Naive thymus-derived CD4-positive, alpha-beta T cell (primary cell): ENCODE measurements around the gene MMP19. TPM values are rescaled to one million over a fixed set of nuclear protein-coding genes. Genes with fewer than 3 reads are reported as not detected.

Experiments used
- ATAC-seq: fragments of 150-1000 bp; cut with Tn5 transposase; 2 replicates; pipeline ENCODE4 v1.10.0; 2021; ENCODE audit warnings: mild to moderate bottlenecking, moderate library complexity
- CTCF ChIA-PET: fragments of 350-600 bp; sonication (Branson Sonifier 250); formaldehyde crosslinking; loops from one replicate; lab custom pipeline; 2021; ENCODE audit warnings: antibody characterized with exemption; lab: Charles Lee
- POLR2A ChIA-PET: fragments of 350-600 bp; sonication (Branson Sonifier 250); formaldehyde crosslinking; loops from one replicate; lab custom pipeline; 2021; ENCODE audit warnings: antibody characterized with exemption, inconsistent platforms; lab: Charles Lee
- DNase-seq, 9 donors: peaks; one replicate each; pipeline versions ENCODE4 v3.0.0 to v3.0.0-alpha.2; 2020 to 2022; ENCODE audit warnings: mixed read lengths in 1 of 9
- H3K27ac ChIP-seq: one replicate; pipeline ENCODE4 v1.7.0; 2013; ENCODE audit warnings: mild to moderate bottlenecking, low read depth, low read length, moderate library complexity
- H3K27me3 ChIP-seq, 2 donors: one replicate each; pipeline ENCODE4 v1.7.0; 2013; ENCODE audit warnings: low read length in 2 of 2, mild to moderate bottlenecking in 2 of 2, moderate library complexity in 2 of 2; ENCODE audit not compliant: control insufficient read depth in 2 of 2, insufficient read depth in 2 of 2
- H3K36me3 ChIP-seq, 3 experiments: 1 replicate in 2 of 3; 2 replicates in 1 of 3; pipeline ENCODE4 v1.7.0; 2013; ENCODE audit warnings: low read length in 3 of 3, mild to moderate bottlenecking in 3 of 3, moderate library complexity in 1 of 3; ENCODE audit not compliant: insufficient read depth in 3 of 3, control insufficient read depth in 2 of 3
- H3K4me1 ChIP-seq, 2 donors: one replicate each; pipeline ENCODE4 v1.7.0; 2013; ENCODE audit warnings: low read length in 2 of 2, mild to moderate bottlenecking in 2 of 2, moderate library complexity in 1 of 2; ENCODE audit not compliant: control insufficient read depth in 2 of 2, insufficient read depth in 2 of 2
- H3K4me3 ChIP-seq: 2 replicates; pipeline ENCODE4 v1.7.0; 2013; ENCODE audit warnings: mild to moderate bottlenecking, low read length
- H3K9me3 ChIP-seq, 3 experiments: 1 replicate in 2 of 3; 2 replicates in 1 of 3; pipeline ENCODE4 v1.7.0; 2013; ENCODE audit warnings: low read length in 3 of 3; ENCODE audit not compliant: control insufficient read depth in 2 of 3
- H3K27ac Mint-ChIP-seq, 9 donors: one replicate each; pipeline ENCODE4 v1.8.0; 2020 to 2022; ENCODE audit warnings: mixed read lengths in 9 of 9, mild to moderate bottlenecking in 8 of 9, moderate library complexity in 5 of 9, inconsistent platforms in 2 of 9
- H3K27me3 Mint-ChIP-seq, 5 donors: one replicate each; pipeline ENCODE4 v1.8.0; 2021 to 2022; ENCODE audit warnings: mixed read lengths in 5 of 5, mild to moderate bottlenecking in 1 of 5
- H3K36me3 Mint-ChIP-seq, 5 donors: one replicate each; pipeline ENCODE4 v1.8.0; 2020 to 2022; ENCODE audit warnings: mixed read lengths in 5 of 5, mild to moderate bottlenecking in 3 of 5, inconsistent platforms in 1 of 5
- H3K4me1 Mint-ChIP-seq, 7 donors: one replicate each; pipeline ENCODE4 v1.8.0; 2020 to 2022; ENCODE audit warnings: mixed read lengths in 7 of 7, mild to moderate bottlenecking in 3 of 7, inconsistent platforms in 1 of 7
- H3K4me3 Mint-ChIP-seq, 10 donors: one replicate each; pipeline ENCODE4 v1.8.0; 2020 to 2022; ENCODE audit warnings: mild to moderate bottlenecking in 10 of 10, mixed read lengths in 10 of 10, moderate library complexity in 6 of 10, inconsistent platforms in 2 of 10
- H3K9me3 Mint-ChIP-seq, 11 donors: one replicate each; pipeline ENCODE4 v1.8.0; 2020 to 2022; ENCODE audit warnings: mixed read lengths in 11 of 11, mild to moderate bottlenecking in 4 of 11, inconsistent platforms in 1 of 11, moderate library complexity in 1 of 11
- intact Hi-C, 2 donors: fragments of 100-400 bp; cut with micrococcal nuclease; formaldehyde crosslinking; loops; one replicate each; pipeline ENCODE4 v1.15.1; 2023
- polyA plus RNA-seq, 2 donors: library from polyadenylated mRNA; unstranded; fragments of 300-500 nt; fragmentation: Illumina TruSeq; gene quantifications; one replicate each; pipeline ENCODE4 v1.2.3, GENCODE V29; 2021
- total RNA-seq, 6 experiments: library from RNA in 5 of 6; stranded (reverse) in 5 of 6; gene quantifications; 1 replicate in 5 of 6; 2 replicates in 1 of 6; pipeline ENCODE4 v1.2.3 and lab custom pipeline; 2021 to 2026

Gene MMP19
- total and polyA plus RNA-seq, 7 experiments from 2014 or later, result 0.24 to 0.84 (median 0.54) TPM; not detected in 3

DNA sequence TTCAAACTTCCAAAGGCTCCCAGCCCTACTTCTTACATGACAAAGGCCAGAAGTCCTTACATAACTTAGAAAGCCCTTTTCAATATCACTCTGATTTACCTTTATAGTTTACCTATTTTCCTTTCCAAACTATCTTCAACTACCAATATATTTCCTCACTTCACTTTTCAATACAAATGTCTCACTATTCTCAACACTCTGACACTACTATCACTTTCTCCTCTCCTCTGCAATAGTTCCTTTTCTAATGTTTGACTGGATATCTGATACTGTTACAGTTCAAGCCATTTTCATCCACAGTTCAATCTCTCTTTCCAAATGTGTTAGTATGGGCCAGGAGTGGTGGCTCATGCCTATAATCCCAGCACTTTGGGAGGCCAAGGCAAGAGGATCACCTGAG, 28.5 kb downstream of the MMP19 start:
- ATAC-seq (no peak), DNase-seq (no peak)
- Mint-ChIP-seq H3K36me3 (peaks cover 0 to 22% (median 10%) of the 10 kb centered on the region in 5 donors), H3K27me3 (no peaks in the 10 kb centered on the region), H3K9me3 (peaks cover 0 to 2% (median 0%) of the 10 kb centered on the region in 11 donors), H3K27ac (peak overlapping the region in 7 of 9 donors; percentile 3 to 64 (median 26)), H3K4me3 (peak overlapping the region in 5 of 10 donors; percentile 1 to 62 (median 55)), H3K4me1 (peaks cover 42 to 68% (median 54%) of the 10 kb centered on the region in 7 donors)
- Histone ChIP-seq H3K9me3 (no peaks in the 10 kb centered on the region), H3K4me1 (peaks cover 20 to 45% of the 10 kb centered on the region in 2 donors), H3K27me3 (no peaks in the 10 kb centered on the region), H3K27ac (no peak overlapping the region), H3K36me3 (peaks cover 1 to 14% (median 2%) of the 10 kb centered on the region in 3 experiments), H3K4me3 (no peak overlapping the region)
- ChIA-PET CTCF (interaction anchor here (1.1 kb wide), 1 partner anchor 90 kb away, joined by 3 read pairs; no protein-coding TSS in a partner anchor), POLR2A (interaction anchor here (0.5 to 10.9 kb wide), 5 partner anchors 10 to 134 kb away, joined by 3 to 243 read pairs (median 4); partner anchors contain the start of genes DGKA and PYM1)
- intact Hi-C loops, result no loop called here

DNA sequence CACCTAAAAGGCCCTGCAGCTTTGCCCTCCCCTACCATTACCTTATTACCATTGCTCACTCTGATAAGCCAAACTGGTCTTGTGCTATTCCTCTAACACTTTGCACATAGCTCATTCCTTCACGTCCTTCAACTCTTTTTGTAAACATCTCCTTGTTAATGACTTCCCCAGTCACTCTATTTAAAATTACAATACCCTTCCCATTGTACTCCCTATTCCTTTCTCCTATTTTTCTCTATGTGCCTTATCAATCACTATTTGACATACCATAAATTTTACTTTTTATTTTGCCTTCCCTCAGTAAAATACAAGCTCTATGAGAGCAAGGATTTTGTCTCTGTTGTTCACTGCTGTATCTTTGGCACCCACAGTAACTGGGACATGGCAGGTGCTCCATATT, 30.6 kb downstream of the MMP19 start:
- ATAC-seq (no peak), DNase-seq (no peak)
- no peaks in the 10 kb centered on the region for H3K27me3 Mint-ChIP-seq
- peaks cover 32 to 71% (median 56%) of the 10 kb centered on the region in 7 donors for H3K4me1 Mint-ChIP-seq
- H3K27ac Mint-ChIP-seq, result peak overlapping the region in 7 of 9 donors; percentile 20 to 78 (median 25)
- no peak overlapping the region for H3K27ac ChIP-seq
- no peaks in the 10 kb centered on the region for H3K9me3 ChIP-seq
- H3K9me3 Mint-ChIP-seq, result peaks cover 0 to 2% (median 0%) of the 10 kb centered on the region in 11 donors
- no peak overlapping the region for H3K4me3 ChIP-seq
- peak overlapping the region in 2 of 10 donors; percentile 4 to 18 for H3K4me3 Mint-ChIP-seq
- no peaks in the 10 kb centered on the region for H3K27me3 ChIP-seq
- peaks cover 0 to 18% (median 6%) of the 10 kb centered on the region in 3 experiments for H3K36me3 ChIP-seq
- intact Hi-C loops, result no loop called here
- H3K36me3 Mint-ChIP-seq, result peaks cover 0 to 22% (median 12%) of the 10 kb centered on the region in 5 donors
- peaks cover 10 to 36% of the 10 kb centered on the region in 2 donors for H3K4me1 ChIP-seq
- CTCF ChIA-PET, result interaction anchor here (1.0 to 1.2 kb wide), 3 partner anchors 118 to 174 kb away, joined by 3 read pairs; no protein-coding TSS in a partner anchor
- POLR2A ChIA-PET, result interaction anchor here (0.7 to 10.9 kb wide), 4 partner anchors 12 to 132 kb away, joined by 3 to 243 read pairs (median 4); partner anchors contain the start of genes DGKA and PYM1

DNA sequence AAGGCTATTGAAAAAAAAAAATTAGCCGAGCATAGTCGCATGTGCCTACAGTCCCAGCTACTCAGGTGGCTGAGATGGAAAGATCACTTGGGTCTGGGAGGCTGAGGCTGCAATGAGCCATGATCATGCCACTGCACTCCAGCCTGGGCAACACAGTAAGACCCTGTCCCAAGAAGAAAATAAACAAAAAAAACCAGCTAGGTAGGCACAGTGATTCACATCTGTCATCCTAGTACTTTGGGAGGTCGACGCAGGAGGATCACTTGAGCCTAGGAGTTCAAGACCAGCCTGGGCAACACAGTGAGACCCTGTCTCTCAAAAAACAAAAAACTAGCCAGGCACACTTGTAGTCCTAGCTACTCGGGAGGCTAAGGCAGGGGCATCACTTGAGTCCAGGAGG, 33.5 kb downstream of the MMP19 start:
- POLR2A ChIA-PET, result interaction anchor here (1.3 kb wide), 1 partner anchor 54 kb away, joined by 4 read pairs; no protein-coding TSS in a partner anchor
- peaks cover 29 to 58% (median 51%) of the 10 kb centered on the region in 7 donors for H3K4me1 Mint-ChIP-seq
- H3K4me3 Mint-ChIP-seq, result no peak overlapping the region
- peaks cover 0 to 1% (median 0%) of the 10 kb centered on the region in 11 donors for H3K9me3 Mint-ChIP-seq
- peaks cover 0 to 17% (median 6%) of the 10 kb centered on the region in 3 experiments for H3K36me3 ChIP-seq
- no peaks in the 10 kb centered on the region for H3K27me3 Mint-ChIP-seq
- H3K27ac ChIP-seq, result no peak overlapping the region
- ATAC-seq (no peak), DNase-seq (no peak)
- H3K36me3 Mint-ChIP-seq, result peaks cover 0 to 27% (median 15%) of the 10 kb centered on the region in 5 donors
- intact Hi-C loops, result no loop called here
- H3K27ac Mint-ChIP-seq, result no peak overlapping the region
- H3K27me3 ChIP-seq, result no peaks in the 10 kb centered on the region
- no peaks in the 10 kb centered on the region for H3K9me3 ChIP-seq
- no peak overlapping the region for H3K4me3 ChIP-seq
- CTCF ChIA-PET, result interaction anchor here (1.2 to 2.0 kb wide), 2 partner anchors 9 to 131 kb away, joined by 4 to 6 read pairs; partner anchors contain the start of genes ORMDL2 and SARNP
- H3K4me1 ChIP-seq, result peaks cover 0 to 14% of the 10 kb centered on the region in 2 donors

DNA sequence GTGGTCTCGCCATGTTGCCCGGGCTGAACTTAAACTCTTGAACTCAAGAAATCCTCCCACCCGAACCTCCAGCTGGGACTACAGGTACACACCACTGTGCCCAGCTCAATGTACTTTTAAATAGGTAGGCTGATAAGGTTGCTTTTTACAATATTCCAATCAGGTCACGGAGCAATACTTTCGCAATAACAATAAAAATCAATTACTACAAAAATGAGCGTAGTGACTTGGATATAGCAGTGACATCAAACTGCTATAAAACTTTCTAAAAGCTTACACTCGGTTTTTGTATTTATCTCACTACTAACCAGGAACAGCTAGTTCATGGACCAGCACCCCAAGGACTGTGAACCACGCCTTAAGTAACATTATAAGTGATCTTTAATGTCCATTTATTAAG, 35.8 kb downstream of the MMP19 start:
- Mint-ChIP-seq H3K4me3 (no peak overlapping the region), H3K27me3 (no peaks in the 10 kb centered on the region), H3K27ac (peak overlapping the region in 1 of 9 donors; percentile 43), H3K4me1 (peaks cover 18 to 49% (median 43%) of the 10 kb centered on the region in 7 donors), H3K36me3 (peaks cover 0 to 23% (median 13%) of the 10 kb centered on the region in 5 donors), H3K9me3 (no peaks in the 10 kb centered on the region)
- ChIA-PET POLR2A (interaction anchor here (0.7 kb wide), 1 partner anchor 128 kb away, joined by 3 read pairs; no protein-coding TSS in a partner anchor), CTCF (interaction anchor here (0.7 to 1.2 kb wide), 2 partner anchors 28 to 133 kb away, joined by 3 read pairs; no protein-coding TSS in a partner anchor)
- intact Hi-C loops, result no loop called here
- no peaks in the 10 kb centered on the region for H3K27me3 ChIP-seq
- H3K36me3 ChIP-seq, result peaks cover 0 to 30% (median 6%) of the 10 kb centered on the region in 3 experiments
- H3K9me3 ChIP-seq, result no peaks in the 10 kb centered on the region
- ATAC-seq (no peak), DNase-seq (no peak)
- no peaks in the 10 kb centered on the region for H3K4me1 ChIP-seq
- H3K27ac ChIP-seq, result no peak overlapping the region
- H3K4me3 ChIP-seq, result no peak overlapping the region

DNA sequence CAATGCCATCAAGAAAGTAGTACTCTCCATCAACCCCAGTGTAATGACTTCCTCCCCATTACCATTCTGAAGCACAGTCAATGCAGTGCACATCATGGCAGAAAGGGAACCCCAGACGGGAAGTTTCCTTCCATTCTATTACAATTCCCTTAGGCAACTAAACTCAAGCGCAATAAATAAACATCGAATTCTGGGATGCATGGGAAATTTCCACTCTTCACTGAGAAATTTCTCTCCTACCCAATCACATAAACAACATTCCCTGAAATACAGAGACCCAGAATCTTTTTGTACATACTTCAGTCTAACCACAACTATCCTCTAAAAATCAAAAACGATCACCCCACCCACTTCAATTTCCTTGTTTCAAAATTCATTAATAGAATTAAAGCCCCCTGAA, 45.2 kb downstream of the MMP19 start:
- Histone ChIP-seq H3K9me3 (no peaks in the 10 kb centered on the region), H3K4me3 (no peak overlapping the region), H3K36me3 (peaks cover 39 to 79% (median 41%) of the 10 kb centered on the region in 3 experiments), H3K4me1 (no peaks in the 10 kb centered on the region), H3K27ac (no peak overlapping the region), H3K27me3 (no peaks in the 10 kb centered on the region)
- ChIA-PET CTCF (interaction anchor here (0.9 to 4.8 kb wide), 4 partner anchors 22 to 143 kb away, joined by 3 to 25 read pairs (median 4); no protein-coding TSS in a partner anchor), POLR2A (interaction anchor here (2.0 to 2.1 kb wide), 2 partner anchors 20 to 33 kb away, joined by 4 to 5 read pairs; partner anchors contain the start of genes ORMDL2 and SARNP)
- intact Hi-C loops, result loop anchor here (1.0 kb wide), 2 partner anchors 59 to 67 kb away; no protein-coding TSS in a partner anchor
- Mint-ChIP-seq H3K4me1 (peaks cover 0 to 23% (median 11%) of the 10 kb centered on the region in 7 donors), H3K27me3 (no peaks in the 10 kb centered on the region), H3K4me3 (no peak overlapping the region), H3K36me3 (peaks cover 7 to 40% (median 16%) of the 10 kb centered on the region in 5 donors), H3K9me3 (no peaks in the 10 kb centered on the region), H3K27ac (peak overlapping the region in 3 of 9 donors; percentile 19 to 77 (median 23))
- ATAC-seq, result no peak
- DNase-seq, result no peak

DNA sequence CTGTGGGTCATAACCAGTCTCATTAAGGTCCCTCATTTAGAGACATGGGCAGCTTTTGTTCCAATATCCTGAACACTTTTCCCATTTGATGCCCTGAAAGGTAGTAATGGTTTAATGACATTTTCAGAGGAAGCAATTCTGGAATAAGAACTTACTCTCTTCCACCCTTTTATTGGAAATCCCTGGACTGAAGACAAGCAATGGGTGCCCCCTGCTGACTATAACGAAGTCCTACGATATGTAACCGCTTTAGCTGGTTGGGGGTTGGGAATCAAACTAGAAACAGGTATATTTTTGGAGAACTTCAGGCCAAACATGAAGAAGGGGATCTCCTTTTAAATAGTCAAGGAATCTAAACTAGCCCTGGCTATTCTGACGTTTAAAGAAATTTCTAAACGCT, 45.7 kb downstream of the MMP19 start:
- no peaks in the 10 kb centered on the region for H3K4me1 ChIP-seq
- intact Hi-C loops, result loop anchor here (1.0 kb wide), 2 partner anchors 59 to 67 kb away; no protein-coding TSS in a partner anchor
- peaks cover 0 to 20% (median 11%) of the 10 kb centered on the region in 7 donors for H3K4me1 Mint-ChIP-seq
- H3K27me3 Mint-ChIP-seq, result no peaks in the 10 kb centered on the region
- H3K27me3 ChIP-seq, result no peaks in the 10 kb centered on the region
- CTCF ChIA-PET, result interaction anchor here (0.9 to 4.8 kb wide), 5 partner anchors 21 to 143 kb away, joined by 3 to 25 read pairs (median 3); no protein-coding TSS in a partner anchor
- H3K27ac Mint-ChIP-seq, result peak overlapping the region in 1 of 9 donors; percentile 23
- H3K4me3 ChIP-seq, result no peak overlapping the region
- ATAC-seq, result peak; percentile 44
- no peaks in the 10 kb centered on the region for H3K9me3 ChIP-seq
- no peaks in the 10 kb centered on the region for H3K9me3 Mint-ChIP-seq
- peaks cover 39 to 79% (median 41%) of the 10 kb centered on the region in 3 experiments for H3K36me3 ChIP-seq
- H3K4me3 Mint-ChIP-seq, result no peak overlapping the region
- POLR2A ChIA-PET, result interaction anchor here (0.7 to 2.1 kb wide), 3 partner anchors 21 to 59 kb away, joined by 3 to 5 read pairs (median 4); partner anchors contain the start of genes ORMDL2 and SARNP
- H3K27ac ChIP-seq, result no peak overlapping the region
- DNase-seq, result peak in 4 of 9 donors; percentile 19 to 30 (median 26)
- H3K36me3 Mint-ChIP-seq, result peaks cover 7 to 40% (median 16%) of the 10 kb centered on the region in 5 donors
